Measurements from ENCODE around the gene BRIP1. TPM values are rescaled to one million over a fixed set of nuclear protein-coding genes. Genes with fewer than 3 reads are reported as not detected.

The BRIP1 gene
- total and polyA plus RNA-seq, 5 donors, result 0.05 to 0.41 (median 0.20) TPM; not detected in 1

DNA sequence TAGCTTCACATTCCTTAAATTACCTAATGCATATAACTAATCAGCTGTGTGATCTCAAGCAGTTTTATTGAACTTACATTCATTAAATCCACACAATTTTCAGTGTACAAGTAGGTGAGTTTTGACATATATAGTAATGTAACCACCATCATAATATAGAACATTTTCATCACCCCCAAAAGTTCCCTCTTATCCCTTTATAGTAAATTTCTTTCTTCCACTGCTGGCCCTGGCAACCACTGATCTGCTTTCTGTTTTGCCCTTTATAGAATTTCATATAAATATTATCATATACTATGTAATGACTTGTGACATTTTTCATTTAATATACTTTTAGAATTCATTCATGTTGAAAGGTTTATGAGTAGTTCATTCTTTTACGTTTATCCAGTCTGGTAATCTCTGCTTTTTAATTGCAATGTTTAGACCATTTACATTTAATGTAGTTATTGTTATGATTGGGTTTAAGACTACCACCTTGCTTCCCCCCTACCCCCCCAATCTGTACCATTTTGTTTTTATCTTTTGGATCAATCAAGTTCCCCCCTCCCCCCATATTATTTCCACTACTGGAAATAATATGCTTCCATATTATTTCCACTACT is 147.0 kb downstream of the BRIP1 start:
- H3K4me3 ChIP-seq (ENCODE audit: low read length), result no peak overlapping the region
- DNase-seq (no peak), ATAC-seq (no peak)
- WGBS, result 95% methylated on average over 1 of the region's 1 CpG
- no peaks in the 10 kb centered on the region for H3K4me1 ChIP-seq (ENCODE audit: control insufficient read depth, insufficient read depth, low read length)
- no peak overlapping the region for H3K27ac ChIP-seq (ENCODE audit: low read length)
- no peaks in the 10 kb centered on the region for H3K9me3 ChIP-seq (ENCODE audit: control insufficient read depth, low read length)
- intact Hi-C loops (cut with DNase I), result no loop called here
- no peaks in the 10 kb centered on the region for H3K27me3 ChIP-seq (ENCODE audit: control insufficient read depth, insufficient read depth)

DNA sequence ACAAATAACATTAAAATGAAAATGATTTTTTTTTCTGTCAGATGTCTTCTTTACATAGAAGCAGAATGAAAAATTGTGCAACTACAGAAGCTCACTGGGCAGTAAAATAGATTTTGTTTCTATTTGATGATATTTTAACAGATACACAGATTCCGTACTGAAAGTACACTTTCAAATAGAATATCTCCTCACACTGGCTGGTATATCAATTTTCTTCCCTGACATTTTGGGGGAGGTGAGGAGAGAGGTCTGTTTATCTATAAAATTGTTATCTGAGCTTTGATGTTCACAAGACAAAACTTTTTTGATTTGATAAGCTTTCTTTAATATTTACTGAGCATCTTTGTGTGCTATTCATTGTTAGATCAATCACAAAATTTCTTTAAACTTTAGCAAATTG is 148.0 kb downstream of the BRIP1 start:
- WGBS, result 97% methylated on average over 1 of the region's 1 CpG
- intact Hi-C loops (cut with DNase I), result no loop called here

DNA sequence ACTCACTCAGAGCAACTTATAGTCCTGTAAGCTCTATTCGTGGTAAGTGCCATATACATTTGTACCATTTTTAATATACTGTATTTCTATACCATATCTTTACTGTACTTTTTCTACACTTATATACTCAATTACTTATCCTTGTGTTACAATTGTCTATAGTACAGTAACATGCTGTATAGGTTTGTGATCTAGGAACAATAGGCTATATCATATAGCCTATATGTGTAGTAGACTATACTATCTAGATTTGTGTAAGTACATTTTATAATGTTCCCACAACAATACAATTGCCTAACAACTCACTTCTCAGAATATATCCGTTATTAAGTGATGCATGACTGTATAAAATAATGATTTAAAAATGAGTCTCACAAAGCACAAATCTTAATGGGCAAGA is 149.0 kb downstream of the BRIP1 start:
- intact Hi-C loops (cut with DNase I), result no loop called here

More for the DNA sequence above, 148.0 kb downstream of the BRIP1 start:
- ATAC-seq (no peak), DNase-seq (no peak)
- Histone ChIP-seq H3K4me1 (ENCODE audit: control insufficient read depth, insufficient read depth, low read length) (no peaks in the 10 kb centered on the region), H3K27me3 (ENCODE audit: control insufficient read depth, insufficient read depth) (no peaks in the 10 kb centered on the region), H3K9me3 (ENCODE audit: control insufficient read depth, low read length) (no peaks in the 10 kb centered on the region), H3K4me3 (ENCODE audit: low read length) (no peak overlapping the region), H3K27ac (ENCODE audit: low read length) (no peak overlapping the region)

DNA sequence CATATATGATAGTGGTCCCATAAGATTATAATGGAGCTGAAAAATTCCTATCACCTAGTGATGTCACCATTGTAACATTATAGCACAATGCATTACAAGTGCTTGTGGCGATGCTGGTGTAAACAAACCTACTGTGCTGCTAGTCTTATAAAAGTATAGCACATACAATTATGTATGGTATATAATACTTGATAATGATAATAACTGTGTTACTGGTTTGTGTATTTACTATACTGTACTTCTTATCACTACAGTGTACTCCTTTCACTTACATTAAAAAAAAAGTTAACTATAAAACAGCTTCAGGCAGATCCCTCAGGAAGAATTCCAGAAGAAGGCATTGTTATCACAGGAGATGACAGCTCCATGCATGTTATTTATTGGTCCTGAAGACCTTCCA is 150.3 kb downstream of the BRIP1 start:
- Histone ChIP-seq H3K27ac (ENCODE audit: low read length) (no peak overlapping the region), H3K9me3 (ENCODE audit: control insufficient read depth, low read length) (no peaks in the 10 kb centered on the region), H3K27me3 (ENCODE audit: control insufficient read depth, insufficient read depth) (no peaks in the 10 kb centered on the region), H3K4me3 (ENCODE audit: low read length) (no peak overlapping the region), H3K4me1 (ENCODE audit: control insufficient read depth, insufficient read depth, low read length) (no peaks in the 10 kb centered on the region)
- intact Hi-C loops (cut with DNase I), result no loop called here
- DNase-seq (no peak), ATAC-seq (no peak)
- WGBS, result 97% methylated on average over 1 of the region's 1 CpG

More for the DNA sequence above, 149.0 kb downstream of the BRIP1 start:
- Histone ChIP-seq H3K4me1 (ENCODE audit: control insufficient read depth, insufficient read depth, low read length) (no peaks in the 10 kb centered on the region), H3K4me3 (ENCODE audit: low read length) (no peak overlapping the region), H3K9me3 (ENCODE audit: control insufficient read depth, low read length) (no peaks in the 10 kb centered on the region), H3K27ac (ENCODE audit: low read length) (no peak overlapping the region), H3K27me3 (ENCODE audit: control insufficient read depth, insufficient read depth) (no peaks in the 10 kb centered on the region)
- DNase-seq (no peak), ATAC-seq (no peak)
- WGBS, result 95% methylated on average over 2 of the region's 2 CpGs

DNA sequence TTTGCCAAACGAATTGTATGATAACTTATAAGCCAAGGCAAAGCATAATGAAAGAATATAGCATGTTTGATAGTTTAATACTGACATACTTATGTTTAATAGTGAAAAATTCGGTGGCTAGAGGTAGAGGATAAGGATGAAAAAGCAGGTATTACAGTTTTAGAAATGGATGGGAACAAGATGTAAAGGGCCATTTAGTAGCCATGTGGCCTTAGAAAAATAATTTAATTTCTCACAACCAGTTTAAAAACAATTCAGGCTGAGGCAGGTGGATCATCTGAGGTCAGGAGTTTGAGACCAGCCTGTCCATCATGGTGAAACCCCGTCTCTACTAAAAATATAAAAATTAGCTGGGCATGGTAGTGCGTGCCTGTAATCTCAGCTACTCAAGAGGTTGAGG is 152.8 kb downstream of the BRIP1 start:
- ATAC-seq (no peak), DNase-seq (no peak)
- Histone ChIP-seq H3K4me3 (ENCODE audit: low read length) (no peak overlapping the region), H3K9me3 (ENCODE audit: control insufficient read depth, low read length) (no peaks in the 10 kb centered on the region), H3K27me3 (ENCODE audit: control insufficient read depth, insufficient read depth) (no peaks in the 10 kb centered on the region), H3K27ac (ENCODE audit: low read length) (no peak overlapping the region), H3K4me1 (ENCODE audit: control insufficient read depth, insufficient read depth, low read length) (no peaks in the 10 kb centered on the region)
- WGBS, result 95% methylated on average over 4 of the region's 4 CpGs
- intact Hi-C loops (cut with DNase I), result no loop called here

DNA sequence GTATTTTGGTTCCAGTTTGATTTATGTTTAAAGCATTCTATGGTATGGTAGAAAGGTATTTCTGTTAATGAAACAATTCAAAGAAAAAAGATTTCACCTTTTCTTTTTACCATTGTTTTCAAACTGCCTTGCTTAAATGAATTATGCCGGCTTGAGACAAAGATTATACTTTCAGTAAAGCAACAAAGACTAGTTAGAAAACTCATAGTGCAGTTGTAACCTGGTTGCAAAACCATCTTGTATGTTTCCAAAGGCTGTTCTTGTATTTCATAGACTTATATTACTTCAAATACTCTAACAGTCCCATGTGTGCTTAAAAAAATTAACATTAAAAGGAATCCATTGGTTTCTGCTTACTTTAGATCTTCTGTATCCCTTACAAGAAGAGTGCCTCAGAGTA is 153.8 kb downstream of the BRIP1 start:
- Histone ChIP-seq H3K4me3 (ENCODE audit: low read length) (no peak overlapping the region), H3K27me3 (ENCODE audit: control insufficient read depth, insufficient read depth) (no peaks in the 10 kb centered on the region), H3K4me1 (ENCODE audit: control insufficient read depth, insufficient read depth, low read length) (no peaks in the 10 kb centered on the region), H3K9me3 (ENCODE audit: control insufficient read depth, low read length) (no peaks in the 10 kb centered on the region), H3K27ac (ENCODE audit: low read length) (no peak overlapping the region)
- WGBS, result 97% methylated on average over 1 of the region's 1 CpG
- intact Hi-C loops (cut with DNase I), result no loop called here
- ATAC-seq, result no peak
- no peak for DNase-seq

DNA sequence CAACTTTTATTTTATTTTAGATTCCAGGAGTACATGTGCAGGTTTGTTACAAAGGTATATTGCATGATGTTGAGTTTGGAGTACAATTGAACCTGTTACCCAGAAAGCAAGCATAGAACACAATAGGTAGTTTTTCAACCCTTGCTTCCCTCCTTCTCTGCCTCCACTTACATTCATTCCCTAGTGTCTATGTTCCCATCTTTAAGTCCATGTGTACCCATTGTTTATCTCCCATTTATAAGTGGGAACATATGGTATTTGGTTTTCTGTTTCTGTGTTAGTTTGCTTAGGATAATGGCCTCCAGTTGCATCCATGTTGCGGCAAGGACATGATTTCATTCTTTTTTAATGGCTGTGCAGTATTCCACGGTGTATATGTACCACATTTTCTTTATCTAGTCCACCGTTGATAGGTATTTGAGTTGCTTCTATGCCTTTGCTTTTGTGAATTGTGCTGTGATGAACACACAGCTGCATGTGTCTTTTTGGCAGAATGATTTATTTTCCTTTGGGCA is 158.3 kb downstream of the BRIP1 start:
- Histone ChIP-seq H3K27me3 (ENCODE audit: control insufficient read depth, insufficient read depth) (no peaks in the 10 kb centered on the region), H3K4me3 (ENCODE audit: low read length) (no peak overlapping the region), H3K4me1 (ENCODE audit: control insufficient read depth, insufficient read depth, low read length) (no peaks in the 10 kb centered on the region), H3K27ac (ENCODE audit: low read length) (no peak overlapping the region), H3K9me3 (ENCODE audit: control insufficient read depth, low read length) (no peaks in the 10 kb centered on the region)
- no peak for DNase-seq
- no peak for ATAC-seq
- 97% methylated on average over 3 of the region's 3 CpGs for WGBS
- intact Hi-C loops (cut with DNase I), result no loop called here

DNA sequence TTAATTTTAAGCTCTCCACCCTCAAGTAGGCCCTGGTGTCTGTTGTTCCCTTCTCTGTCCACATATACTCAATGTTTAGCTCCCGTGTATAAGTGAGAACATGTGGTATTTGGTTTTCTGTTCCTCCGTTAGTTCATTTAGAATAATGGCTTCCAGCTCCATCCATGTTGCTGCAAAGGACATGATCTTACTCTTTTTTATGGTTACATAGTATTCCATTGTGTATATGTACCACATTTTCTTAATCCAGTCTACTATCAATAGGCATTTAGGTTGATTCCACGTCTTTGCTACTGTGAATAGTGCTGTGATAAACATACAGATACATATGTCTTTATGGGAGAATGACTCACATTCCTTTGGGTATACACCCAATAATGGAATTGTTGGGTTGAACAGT is 160.9 kb downstream of the BRIP1 start:
- no peak overlapping the region for H3K27ac ChIP-seq (ENCODE audit: low read length)
- H3K27me3 ChIP-seq (ENCODE audit: control insufficient read depth, insufficient read depth), result no peaks in the 10 kb centered on the region
- no peaks in the 10 kb centered on the region for H3K4me1 ChIP-seq (ENCODE audit: control insufficient read depth, insufficient read depth, low read length)
- peaks cover 2% of the 10 kb centered on the region for H3K9me3 ChIP-seq (ENCODE audit: control insufficient read depth, low read length)
- intact Hi-C loops (cut with DNase I), result no loop called here
- ATAC-seq (no peak), DNase-seq (no peak)
- no peak overlapping the region for H3K4me3 ChIP-seq (ENCODE audit: low read length)
- WGBS, result 96% methylated on average over 3 of the region's 3 CpGs

DNA sequence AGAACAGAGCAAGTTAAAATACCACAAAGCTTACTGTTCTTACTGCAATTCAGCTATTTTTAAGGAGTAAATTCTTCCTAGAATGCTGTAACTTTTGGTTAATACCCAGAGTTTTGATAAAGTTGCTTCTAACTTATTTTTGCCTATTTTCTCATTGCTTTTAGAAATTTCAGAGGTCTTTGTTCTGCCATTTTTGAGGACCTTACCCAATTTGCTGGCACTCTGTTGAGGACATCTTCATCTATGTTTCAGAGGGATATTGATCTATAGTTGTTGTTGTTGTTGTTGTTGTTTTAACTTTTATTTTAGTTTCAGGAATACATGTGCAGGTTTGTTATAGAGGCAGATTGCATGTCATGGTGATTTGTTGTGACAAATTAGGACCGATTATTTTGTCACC is 161.3 kb downstream of the BRIP1 start:
- Histone ChIP-seq H3K4me3 (ENCODE audit: low read length) (no peak overlapping the region), H3K27me3 (ENCODE audit: control insufficient read depth, insufficient read depth) (no peaks in the 10 kb centered on the region), H3K27ac (ENCODE audit: low read length) (no peak overlapping the region), H3K4me1 (ENCODE audit: control insufficient read depth, insufficient read depth, low read length) (no peaks in the 10 kb centered on the region), H3K9me3 (ENCODE audit: control insufficient read depth, low read length) (peaks cover 2% of the 10 kb centered on the region)
- WGBS, result 98% methylated on average over 1 of the region's 1 CpG
- intact Hi-C loops (cut with DNase I), result no loop called here
- ATAC-seq, result no peak
- no peak for DNase-seq

DNA sequence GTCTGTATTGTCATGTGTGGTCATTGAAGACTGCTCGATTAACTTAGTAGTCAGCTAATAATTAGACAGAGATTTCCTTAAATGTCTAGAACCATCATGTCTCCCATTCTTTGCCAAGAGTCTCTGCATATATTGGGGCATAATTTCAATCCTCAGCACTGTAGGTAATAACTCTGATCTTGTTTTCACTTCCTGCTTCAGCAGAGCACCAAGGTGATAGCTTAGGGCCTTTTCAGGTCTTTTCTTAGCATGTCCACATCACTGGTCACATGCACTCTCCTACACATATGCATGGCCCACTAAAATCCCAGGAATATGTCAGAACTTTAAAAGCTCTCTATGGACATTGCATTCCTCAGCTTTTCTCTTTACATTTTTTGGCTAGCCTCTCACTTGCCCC is 162.0 kb downstream of the BRIP1 start:
- no peak for ATAC-seq
- 98% methylated on average over 1 of the region's 1 CpG for WGBS
- intact Hi-C loops (cut with DNase I), result no loop called here
- Histone ChIP-seq H3K4me3 (ENCODE audit: low read length) (no peak overlapping the region), H3K9me3 (ENCODE audit: control insufficient read depth, low read length) (peaks cover 2% of the 10 kb centered on the region), H3K27ac (ENCODE audit: low read length) (no peak overlapping the region), H3K27me3 (ENCODE audit: control insufficient read depth, insufficient read depth) (no peaks in the 10 kb centered on the region), H3K4me1 (ENCODE audit: control insufficient read depth, insufficient read depth, low read length) (no peaks in the 10 kb centered on the region)
- no peak for DNase-seq

DNA sequence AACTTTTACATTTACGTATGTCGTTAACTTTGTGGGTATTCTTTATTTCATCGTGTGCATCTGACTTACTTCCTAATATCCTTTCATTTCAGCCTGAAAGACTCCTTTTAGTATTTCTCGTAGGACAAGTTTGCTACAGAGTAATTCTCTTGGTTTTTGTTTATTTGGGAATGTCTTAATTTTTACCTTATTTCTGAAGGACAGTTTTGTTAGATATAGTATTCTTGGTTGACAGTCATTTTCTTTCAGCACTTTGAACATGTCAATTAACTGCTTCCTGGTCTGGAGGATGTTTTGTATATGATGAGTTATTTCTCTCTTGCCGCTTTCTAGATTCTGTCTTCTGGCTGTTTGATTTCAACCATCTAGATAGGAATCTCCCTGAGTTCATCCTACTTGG is 163.1 kb downstream of the BRIP1 start:
- H3K27me3 ChIP-seq (ENCODE audit: control insufficient read depth, insufficient read depth), result no peaks in the 10 kb centered on the region
- 98% methylated on average over 5 of the region's 5 CpGs for WGBS
- H3K4me1 ChIP-seq (ENCODE audit: control insufficient read depth, insufficient read depth, low read length), result no peaks in the 10 kb centered on the region
- DNase-seq (no peak), ATAC-seq (no peak)
- H3K27ac ChIP-seq (ENCODE audit: low read length), result no peak overlapping the region
- no peak overlapping the region for H3K4me3 ChIP-seq (ENCODE audit: low read length)
- intact Hi-C loops (cut with DNase I), result no loop called here
- H3K9me3 ChIP-seq (ENCODE audit: control insufficient read depth, low read length), result peaks cover 2% of the 10 kb centered on the region

DNA sequence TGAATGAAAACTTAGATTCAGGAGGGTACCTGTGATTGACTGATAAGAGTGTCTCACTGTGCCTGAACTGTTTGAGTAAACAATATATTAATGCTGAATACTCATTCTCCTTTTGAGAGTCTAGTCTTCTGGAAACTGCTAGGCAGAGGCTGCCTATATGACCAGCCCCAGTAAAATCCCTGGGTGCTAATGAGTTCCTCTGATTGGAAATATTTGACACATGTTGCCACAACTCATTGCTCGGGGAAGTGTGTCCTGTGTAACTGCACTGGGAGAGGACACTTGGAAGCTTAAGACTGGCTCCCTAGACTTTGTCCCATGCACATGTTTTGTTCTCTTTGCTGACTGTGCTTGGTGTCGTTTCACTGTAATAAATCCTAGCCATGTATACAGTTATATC is 163.6 kb downstream of the BRIP1 start:
- H3K9me3 ChIP-seq (ENCODE audit: control insufficient read depth, low read length), result peaks cover 2% of the 10 kb centered on the region
- intact Hi-C loops (cut with DNase I), result no loop called here

More for the DNA sequence above, 163.6 kb downstream of the BRIP1 start:
- ATAC-seq (no peak), DNase-seq (no peak)
- H3K4me1 ChIP-seq (ENCODE audit: control insufficient read depth, insufficient read depth, low read length), result no peaks in the 10 kb centered on the region
- 94% methylated on average over 2 of the region's 2 CpGs for WGBS
- no peak overlapping the region for H3K27ac ChIP-seq (ENCODE audit: low read length)
- H3K27me3 ChIP-seq (ENCODE audit: control insufficient read depth, insufficient read depth), result no peaks in the 10 kb centered on the region
- no peak overlapping the region for H3K4me3 ChIP-seq (ENCODE audit: low read length)
